Measurements from ENCODE around the gene AMY1A.
"Not testable (repeated sequence)": the region's sequence is repeated elsewhere in the genome, so short reads cannot be mapped to it uniquely, and the experiment has no call there.

- not testable (repeated sequence) for TF ChIP-seq CTCF (IDR thresholded peaks at IDR 0.05; ENCODE audit: low read depth, low read length, poor library complexity, severe bottlenecking); EZH2phosphoT487 (IDR thresholded peaks at IDR 0.05; ENCODE audit: borderline replicate concordance, low read length)
These were observed 45.1 kb downstream of the AMY1A start for GRCh38 chr1:103700669-103701068.
